K562 (cell line): Measurements from ENCODE around the gene NYNRIN. TPM values are rescaled to one million over a fixed set of nuclear protein-coding genes. Genes with fewer than 3 reads are reported as not detected.

Source experiments
- BCL6 ChIP-seq: fragments of 250-450 bp; sonication (Bioruptor Pico); IDR thresholded peaks from 2 replicates; pipeline ENCODE4 v1.4.0; 2020
- C11orf30 ChIP-seq: fragments of 450-650 bp; IDR thresholded peaks from 2 replicates; pipeline ENCODE4 v1.6.1; 2016; ENCODE audit warnings: low read depth, mild to moderate bottlenecking
- CXXC5 ChIP-seq: fragments of 250-450 bp; sonication (Bioruptor Pico); IDR thresholded peaks from 2 replicates; pipeline ENCODE4 v1.8.0; 2022; ENCODE audit warnings: inconsistent platforms, mild to moderate bottlenecking, moderate library complexity
- FOSL1 ChIP-seq: fragments of 200-800 bp; sonication (Bioruptor generic); conservative IDR thresholded peaks from 2 replicates; pipeline ENCODE4 v1.6.1; 2016; ENCODE audit warnings: missing genetic modification characterization, missing compliant biosample characterization
- HOXB6 ChIP-seq: fragments of 250-450 bp; sonication (Bioruptor Pico); IDR thresholded peaks from 2 replicates; pipeline ENCODE4 v1.5.1; 2022; ENCODE audit warnings: mild to moderate bottlenecking, borderline replicate concordance
- HSF4 ChIP-seq: fragments of 250-450 bp; sonication (Bioruptor Pico); IDR thresholded peaks from 2 replicates; pipeline ENCODE4 v2.1.2; 2022; ENCODE audit warnings: mild to moderate bottlenecking, moderate library complexity, borderline replicate concordance
- MAFK ChIP-seq: IDR thresholded peaks from 2 replicates; pipeline ENCODE4 v1.6.1; 2011; ENCODE audit warnings: low read length, improper control_type of control experiment
- MBD2 ChIP-seq: sonication (generic); IDR thresholded peaks from 2 replicates; pipeline ENCODE4 v1.6.1; 2016; ENCODE audit warnings: low read depth, borderline replicate concordance
- NFRKB ChIP-seq: fragments of 450-650 bp; IDR thresholded peaks from 2 replicates; pipeline ENCODE4 v1.6.1; 2016; ENCODE audit warnings: low read depth
- NFXL1 ChIP-seq: fragments of 450-650 bp; formaldehyde crosslinking; IDR thresholded peaks from 2 replicates; pipeline ENCODE4 v1.4.0; 2021; ENCODE audit warnings: mild to moderate bottlenecking
- RBBP5 ChIP-seq: fragments of 200-600 bp; sonication (generic); IDR thresholded peaks from 2 replicates; pipeline ENCODE4 v1.6.1; 2012; ENCODE audit warnings: borderline replicate concordance, mild to moderate bottlenecking, low read length, control low read depth, inconsistent platforms; ENCODE audit not compliant: insufficient read depth, poor library complexity, severe bottlenecking
- TFAM ChIP-seq: fragments of 250-450 bp; sonication (Bioruptor Pico); conservative IDR thresholded peaks from 2 replicates; pipeline ENCODE4 v1.5.0; 2021; ENCODE audit warnings: mild to moderate bottlenecking, moderate library complexity
- ZNF217 ChIP-seq: sonication (generic); formaldehyde crosslinking; IDR thresholded peaks from 2 replicates; pipeline ENCODE4 v1.8.0; 2022; ENCODE audit warnings: mild to moderate bottlenecking, missing genetic modification reagents
- ZNF316 ChIP-seq: fragments of 450-650 bp; IDR thresholded peaks from 2 replicates; pipeline ENCODE4 v1.6.1; 2016
- ZNF408 ChIP-seq: fragments of 250-450 bp; sonication (Bioruptor Pico); IDR thresholded peaks from 2 replicates; pipeline ENCODE4 v1.4.0; 2020; ENCODE audit warnings: low read depth, mild to moderate bottlenecking, moderate library complexity
- ZNF75A ChIP-seq: fragments of 450-650 bp; formaldehyde crosslinking; IDR thresholded peaks from 2 replicates; pipeline ENCODE4 v1.4.0; 2020; ENCODE audit warnings: mild to moderate bottlenecking
- polyA plus RNA-seq, 8 experiments: library from polyadenylated mRNA; depleted of rRNA in 4 of 8; stranded (reverse) in 5 of 8; unstranded in 3 of 8; fragments of >200 nt; fragmentation: Nextera tagmentation in 2 of 8; fragmentation: Illumina TruSeq in 1 of 8; extraction: Ambion mirVana in 2 of 8; extraction: Trizol in 1 of 8; gene quantifications; 2 replicates each; pipeline versions ENCODE4 v1.2.1 to v1.2.3, GENCODE V29; 2011 to 2014; ENCODE audit warnings: inconsistent platforms in 1 of 8, missing spikeins in 1 of 8
- total RNA-seq, 7 experiments: library from RNA; depleted of rRNA in 6 of 7; stranded (reverse); fragments of >200 nt in 6 of 7; fragmentation: Illumina TruSeq in 2 of 7; extraction: Trizol in 2 of 7; gene quantifications; 2 replicates each; pipeline versions ENCODE4 v1.2.1 to v1.2.3, GENCODE V29; 2011 to 2021; ENCODE audit warnings: low replicate concordance in 1 of 7
- TF ChIP-seq, protein P1 (sequence below): fragments of 250-450 bp; sonication (Bioruptor Pico); IDR thresholded peaks from 2 replicates; pipeline ENCODE4 v1.8.0; 2021; ENCODE audit warnings: moderate library complexity, mild to moderate bottlenecking, inconsistent platforms

Gene NYNRIN
- total and polyA plus RNA-seq, 9 of the 15 experiments (the other 6 are each of a cell fraction or from before 2014, with no cell fraction given) = 0.04 to 1.2 (median 0.28) TPM

DNA sequence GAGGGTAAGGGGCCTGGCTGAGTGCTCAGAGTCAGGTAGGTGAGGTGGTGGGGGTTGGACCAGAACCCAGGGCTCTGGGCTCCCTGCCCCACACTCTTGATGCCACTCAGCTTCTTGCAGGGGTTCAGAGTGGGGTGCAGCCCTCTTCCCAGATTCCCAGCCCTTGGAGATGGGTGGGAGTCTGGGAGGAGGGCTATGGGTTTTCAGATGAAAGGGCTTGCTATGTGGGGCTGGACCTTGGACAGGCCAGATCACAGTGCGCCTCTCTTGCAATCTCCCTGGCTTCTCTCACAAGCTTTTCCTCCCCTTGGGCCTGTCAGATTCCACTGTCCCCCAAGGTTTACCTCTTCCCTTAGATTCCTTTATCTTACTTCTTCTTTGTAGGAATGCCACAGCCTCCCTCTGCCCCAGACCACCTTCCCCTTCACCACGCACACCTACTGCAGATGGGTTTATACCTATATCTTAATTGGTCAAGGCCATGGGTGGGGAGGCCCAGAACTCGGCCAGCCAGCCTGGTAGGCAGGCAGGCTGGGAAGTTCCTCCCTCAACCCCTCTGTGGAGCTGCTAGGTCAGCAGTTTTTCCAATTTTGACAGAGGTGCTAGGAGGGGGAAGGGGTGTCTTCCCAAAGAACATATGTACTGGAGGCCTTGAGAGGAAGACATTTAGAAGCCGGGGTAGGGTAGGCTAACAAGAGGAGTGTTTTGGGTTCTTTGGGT is 1.4 kb downstream of the NYNRIN start (continued):
- TF ChIP-seq HOXB6 (CRISPR knock-in tag) = no peak
- no peak for TF ChIP-seq ZNF408 (CRISPR knock-in tag)
- no peak for TF ChIP-seq FOSL1
- TF ChIP-seq CXXC5 = no peak
- TF ChIP-seq HSF4 = no peak
- no peak for TF ChIP-seq NFRKB
- TF ChIP-seq C11orf30 = peak; percentile 70
- peak; percentile 30; the same call in 1 of the 2 replicates for TF ChIP-seq MAFK
- TF ChIP-seq, protein P1, sequence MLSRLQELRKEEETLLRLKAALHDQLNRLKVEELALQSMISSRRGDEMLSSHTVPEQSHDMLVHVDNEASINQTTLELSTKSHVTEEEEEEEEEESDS = no peak
- TF ChIP-seq BCL6 = no peak
- no peak for TF ChIP-seq TFAM
- TF ChIP-seq ZNF316 = peak; percentile 79
- TF ChIP-seq NFXL1 (CRISPR knock-in tag) = no peak
- no peak for TF ChIP-seq ZNF75A
- no peak for TF ChIP-seq MBD2
- no peak for TF ChIP-seq RBBP5
- no peak for TF ChIP-seq ZNF217 (CRISPR knock-in tag)
